GM21717 (cell line): Measurements from ENCODE around the gene HEXIM1.

Experiments used
- ATAC-seq: cut with Tn5 transposase; IDR thresholded peaks from one replicate; pipeline ENCODE4 v1.9.1; 2021; ENCODE audit warnings: mild to moderate bottlenecking, moderate library complexity; ENCODE audit not compliant: unreplicated experiment

The HEXIM1 gene

DNA sequence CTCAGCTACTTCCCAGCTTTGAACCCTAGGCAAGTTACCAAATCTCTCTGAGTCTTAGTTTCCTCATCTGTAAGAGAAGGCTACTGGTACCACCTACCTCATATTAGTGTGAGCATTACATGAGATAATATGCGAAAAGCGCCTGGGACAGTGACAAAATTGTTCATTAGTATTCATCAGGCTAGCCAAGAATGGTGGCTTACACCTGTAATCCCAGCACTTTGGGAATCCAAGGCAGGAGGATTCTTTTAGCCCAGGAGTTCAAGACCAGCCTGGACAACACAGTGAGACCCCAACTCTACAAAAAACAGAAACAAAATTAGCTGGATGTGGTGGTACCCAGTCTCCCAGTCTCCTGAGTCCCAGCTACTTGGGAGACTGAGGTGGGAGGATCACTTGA, 19.3 kb upstream of the HEXIM1 start:
- ATAC-seq = no peak

DNA sequence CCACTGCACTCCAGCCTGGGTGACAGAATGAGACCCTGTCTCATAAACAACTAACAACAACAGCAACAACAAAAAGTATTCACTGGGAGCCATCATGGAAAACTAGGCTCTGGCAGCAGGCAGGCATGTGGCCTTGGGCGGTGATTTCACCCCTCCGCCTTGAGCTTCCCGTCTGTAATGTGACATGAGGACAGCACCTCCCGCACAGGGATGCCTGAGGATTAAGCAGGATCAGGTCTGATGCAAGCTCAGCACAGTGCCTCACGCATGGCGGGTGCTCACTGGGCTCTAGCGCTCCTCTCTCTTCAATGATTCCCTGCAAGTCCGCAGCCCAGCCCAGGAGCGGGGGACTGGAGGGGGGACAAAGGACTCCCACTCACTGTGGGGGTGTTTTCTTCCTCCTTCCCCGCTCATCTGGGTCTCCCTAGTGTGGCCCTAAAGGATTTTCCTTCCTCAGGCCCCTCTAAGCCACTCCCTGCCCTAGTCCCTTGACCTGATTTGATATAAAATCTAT, 18.8 kb upstream of the HEXIM1 start:
- no peak for ATAC-seq

DNA sequence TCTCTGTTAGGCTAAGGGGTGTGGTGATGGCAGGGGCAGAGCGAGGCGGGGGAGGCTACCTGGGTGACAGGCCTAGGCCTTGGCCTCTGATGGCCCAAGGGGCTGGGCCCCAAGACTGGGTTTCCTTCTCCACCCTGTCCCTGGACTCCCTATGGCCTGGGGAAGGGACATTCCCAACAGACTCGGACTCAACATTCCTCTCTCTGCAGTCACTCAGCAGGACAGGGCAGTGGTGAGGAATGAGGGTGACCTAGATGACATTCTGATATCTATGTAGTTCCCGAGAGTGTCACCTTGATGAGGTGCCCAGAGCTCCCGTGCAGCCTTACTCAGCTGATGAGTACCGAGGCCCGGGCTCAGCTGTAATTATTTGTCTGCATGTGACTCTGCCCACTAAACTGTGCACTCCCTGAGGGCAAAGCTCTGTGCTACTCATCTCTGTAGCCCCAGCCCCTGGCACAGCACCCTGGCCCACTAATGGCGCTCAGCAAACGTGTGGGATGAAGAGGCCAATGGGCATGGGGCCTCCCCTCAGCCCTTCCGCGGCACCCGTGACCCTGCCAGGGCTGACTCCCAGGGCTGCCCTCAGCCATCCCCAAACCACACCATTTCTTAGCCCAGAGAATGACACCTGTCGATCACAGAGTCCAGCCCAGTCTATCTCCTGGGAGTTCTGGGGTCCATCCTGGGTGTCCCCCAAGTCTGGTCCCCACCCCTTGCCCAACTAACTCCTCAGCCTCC, 18.2 kb upstream of the HEXIM1 start:
- no peak for ATAC-seq

DNA sequence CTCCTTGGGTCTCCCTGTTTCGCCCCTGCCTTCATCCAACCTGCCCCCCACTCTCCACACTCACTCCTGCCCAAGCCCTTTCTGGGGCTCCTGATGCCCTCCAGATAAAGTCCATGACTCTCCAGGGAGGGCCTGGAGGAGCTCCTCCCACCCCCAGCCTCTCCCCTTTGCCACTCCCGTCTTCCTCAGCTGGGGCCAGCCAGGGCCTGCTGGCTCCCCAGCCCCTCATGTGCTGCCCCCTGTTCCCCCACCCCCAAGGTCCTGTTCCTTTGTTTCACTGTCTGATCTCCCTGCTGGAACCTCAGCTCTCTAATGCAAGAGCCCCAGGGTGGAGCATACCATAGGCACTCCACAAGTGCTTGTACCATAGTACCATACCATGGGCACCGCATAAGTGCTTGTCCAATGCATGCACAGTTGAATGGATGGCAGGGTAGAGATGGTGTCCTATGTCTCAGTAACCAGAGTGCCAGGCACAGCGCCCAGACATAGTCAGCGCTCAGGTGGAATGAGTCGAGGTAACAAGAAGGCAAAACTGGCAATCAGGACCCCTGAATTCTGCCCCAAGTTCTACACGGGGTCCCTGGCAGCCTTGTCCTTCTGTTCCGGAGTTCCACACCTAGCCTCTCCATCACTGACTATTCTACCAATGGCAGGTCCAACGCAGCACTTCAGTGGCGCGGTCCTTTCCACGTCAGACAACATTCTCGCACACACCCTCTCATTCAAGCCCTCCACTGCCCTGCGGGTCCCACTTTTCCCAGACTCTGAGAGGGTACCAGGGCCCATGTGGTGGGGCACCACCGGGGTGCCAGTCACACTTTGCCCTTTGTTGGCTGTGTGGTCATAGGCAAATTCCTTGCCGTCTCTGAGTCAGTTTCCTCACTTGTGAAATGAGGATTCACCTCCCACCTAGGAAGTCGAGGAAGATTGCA, 17.3 kb upstream of the HEXIM1 start:
- no peak for ATAC-seq

DNA sequence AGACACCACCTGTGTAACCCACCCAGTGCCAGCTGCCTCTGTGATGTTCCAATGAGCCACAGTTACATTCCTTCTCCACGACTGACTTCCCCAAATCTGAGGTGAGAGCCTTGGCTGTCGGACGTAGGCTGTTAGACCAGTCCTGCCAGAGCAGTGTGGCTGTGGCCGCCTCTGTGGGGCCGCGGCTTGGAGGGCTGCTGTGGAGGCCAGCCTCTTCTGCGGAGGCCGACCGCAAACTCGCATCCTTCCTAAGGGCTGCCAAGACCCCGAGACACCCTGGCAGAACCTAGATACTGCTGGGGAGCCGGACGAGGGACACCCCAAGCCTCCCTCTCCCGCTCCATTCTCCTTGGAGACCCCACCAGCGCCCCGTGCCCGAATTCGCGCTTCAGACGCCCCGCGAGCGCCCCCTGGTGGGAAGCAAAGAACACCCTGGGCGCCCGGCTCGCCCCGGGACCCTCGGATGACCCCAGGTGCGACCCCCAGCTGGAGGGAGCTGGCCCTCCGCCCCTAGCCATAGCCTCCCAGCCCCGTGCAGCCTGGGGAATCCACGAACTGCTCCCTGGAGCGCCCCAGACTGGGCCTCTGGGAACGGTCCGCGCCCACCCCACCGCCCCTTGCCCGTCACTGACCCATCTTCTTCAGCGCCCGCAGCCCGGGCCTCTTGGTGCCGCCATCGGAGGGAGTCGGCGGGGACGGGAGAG, 16.5 kb upstream of the HEXIM1 start:
- ATAC-seq = no peak

DNA sequence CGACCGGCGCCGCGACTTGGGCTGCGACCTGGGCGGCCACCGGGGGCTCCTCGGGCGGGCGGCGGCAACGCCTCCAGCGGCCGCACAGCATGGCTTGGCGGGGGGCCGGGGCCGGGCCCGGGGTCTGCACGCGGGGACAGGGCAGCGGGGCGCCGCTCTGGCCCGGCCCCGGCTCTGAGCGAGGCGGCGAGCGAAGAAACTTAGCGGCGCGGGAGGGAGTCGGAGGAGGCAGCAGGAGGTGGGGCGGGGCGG, 16.0 kb upstream of the HEXIM1 start, which contains the start of gene PLCD3:
TSS of gene PLCD3 (minus strand) at position 196 of the 252 bp plus-strand sequence. CDS start at position 91, 105 bp downstream.
- ATAC-seq = no peak

DNA sequence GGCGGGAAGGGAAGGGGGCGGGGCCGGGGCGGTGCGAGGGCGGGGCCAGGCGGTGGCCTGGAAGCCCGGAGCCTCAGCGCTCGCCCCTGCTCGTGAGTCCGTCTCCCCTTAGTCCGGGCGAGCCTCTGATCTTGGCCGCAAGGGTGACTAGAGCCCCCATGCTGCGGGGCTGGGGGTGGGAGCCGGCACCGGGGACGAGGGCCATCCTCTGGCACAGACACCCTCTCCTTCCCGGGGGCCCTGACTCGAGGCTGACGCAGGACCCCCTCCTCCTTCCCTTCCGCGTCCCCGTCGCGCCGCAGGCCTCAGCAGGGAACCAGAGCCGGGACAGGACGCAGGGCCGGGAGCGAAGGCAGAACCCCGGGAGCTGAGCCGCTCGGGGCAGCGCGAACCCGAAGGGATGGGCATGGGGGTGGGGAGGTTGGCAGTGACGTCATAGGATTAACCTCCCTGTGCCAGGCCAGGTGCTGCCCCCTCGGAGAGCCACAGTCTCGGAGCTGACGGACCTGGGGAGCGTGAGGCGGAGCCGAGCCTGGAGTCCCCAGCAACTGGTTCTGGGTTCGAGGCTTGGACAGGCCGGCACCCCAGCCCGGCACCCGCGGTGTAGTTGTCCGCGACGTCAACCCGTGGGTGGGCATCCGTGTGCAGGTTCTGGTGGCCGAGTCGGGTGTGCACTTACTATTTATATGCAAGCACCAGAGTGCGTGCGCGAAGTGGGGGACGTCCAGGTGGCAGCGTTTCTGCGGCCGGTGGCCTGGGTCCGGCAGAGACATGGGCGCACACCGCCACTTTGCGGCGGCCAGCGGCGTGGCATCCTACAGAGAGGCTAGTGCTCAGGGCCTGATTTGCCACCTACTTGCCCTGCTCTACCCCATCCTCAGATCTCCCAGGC, 15.5 kb upstream of the HEXIM1 start:
- ATAC-seq = no peak

DNA sequence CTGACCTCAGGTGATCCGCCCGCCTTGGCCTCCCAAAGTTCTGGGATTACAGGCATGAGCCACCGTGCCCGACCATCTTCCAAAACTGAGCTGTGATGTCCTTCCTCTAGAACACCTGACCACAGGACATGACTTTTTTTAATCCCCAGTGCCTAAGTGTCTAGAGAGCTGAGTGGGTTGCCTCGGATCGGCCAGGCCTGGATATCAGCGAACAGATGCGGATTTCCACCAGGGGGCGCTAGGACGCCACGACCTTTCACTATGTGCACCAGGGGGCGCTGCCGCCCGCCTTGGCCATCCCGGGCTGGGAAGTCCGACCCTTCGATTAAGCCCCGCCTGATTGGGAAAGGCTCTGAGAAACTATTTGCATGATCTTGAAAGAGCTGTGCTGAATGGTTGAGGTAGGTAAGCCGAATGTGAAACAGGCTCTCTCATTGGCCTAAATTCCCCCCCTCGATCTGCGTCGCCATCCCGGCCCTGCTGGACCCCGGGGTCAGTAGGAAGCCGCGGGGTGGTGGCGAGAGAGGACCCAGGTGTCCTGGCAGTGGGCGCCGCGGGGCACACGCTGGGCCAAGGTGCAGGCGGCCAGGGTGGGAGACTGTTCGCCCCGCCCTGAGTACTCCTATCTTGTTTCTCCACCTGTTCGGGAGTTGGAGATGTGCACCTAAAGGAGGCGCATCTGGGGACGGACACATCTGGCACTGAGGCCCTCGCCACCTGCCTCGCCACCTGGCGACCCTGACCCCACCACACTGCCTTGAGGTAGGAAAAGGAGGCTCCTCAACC, 12.9 kb upstream of the HEXIM1 start, which contains the start of gene ACBD4:
TSS of gene ACBD4 (plus strand) at position 496 of the 786 bp plus-strand sequence. CDS start 458 bp downstream, outside the sequence.
- ATAC-seq = peak; percentile 76

DNA sequence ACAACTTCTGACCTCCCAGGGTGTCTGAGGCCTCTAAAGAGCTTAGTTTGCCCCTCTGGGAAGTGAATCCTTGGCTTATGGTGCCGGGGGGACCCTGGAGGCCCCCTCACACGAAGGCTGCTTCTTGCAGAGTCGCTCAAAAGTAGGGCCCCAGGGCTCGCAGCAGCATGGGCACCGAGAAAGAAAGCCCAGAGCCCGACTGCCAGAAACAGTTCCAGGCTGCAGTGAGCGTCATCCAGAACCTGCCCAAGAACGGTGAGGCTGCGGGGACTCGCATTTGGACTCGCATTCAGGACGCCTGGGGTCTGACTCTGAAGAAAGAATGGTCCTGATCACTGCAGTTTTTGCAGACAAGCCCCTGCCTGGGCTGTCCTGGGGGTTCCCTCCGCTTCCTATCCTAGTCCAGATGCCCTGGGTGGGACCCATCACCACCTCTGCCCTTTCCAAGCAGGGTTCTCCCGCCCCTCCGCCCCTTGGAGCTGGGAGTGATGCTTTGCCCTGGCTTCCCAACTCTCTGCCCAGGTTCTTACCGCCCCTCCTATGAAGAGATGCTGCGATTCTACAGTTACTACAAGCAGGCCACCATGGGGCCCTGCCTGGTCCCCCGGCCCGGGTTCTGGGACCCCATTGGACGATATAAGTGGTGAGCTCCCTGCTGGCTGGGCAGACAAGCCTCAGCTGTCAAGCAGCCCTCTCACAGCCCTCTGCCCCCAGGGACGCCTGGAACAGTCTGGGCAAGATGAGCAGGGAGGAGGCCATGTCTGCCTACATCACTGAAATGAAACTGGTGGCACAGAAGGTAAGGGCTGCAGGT, 12.1 kb upstream of the HEXIM1 start:
- no peak for ATAC-seq

DNA sequence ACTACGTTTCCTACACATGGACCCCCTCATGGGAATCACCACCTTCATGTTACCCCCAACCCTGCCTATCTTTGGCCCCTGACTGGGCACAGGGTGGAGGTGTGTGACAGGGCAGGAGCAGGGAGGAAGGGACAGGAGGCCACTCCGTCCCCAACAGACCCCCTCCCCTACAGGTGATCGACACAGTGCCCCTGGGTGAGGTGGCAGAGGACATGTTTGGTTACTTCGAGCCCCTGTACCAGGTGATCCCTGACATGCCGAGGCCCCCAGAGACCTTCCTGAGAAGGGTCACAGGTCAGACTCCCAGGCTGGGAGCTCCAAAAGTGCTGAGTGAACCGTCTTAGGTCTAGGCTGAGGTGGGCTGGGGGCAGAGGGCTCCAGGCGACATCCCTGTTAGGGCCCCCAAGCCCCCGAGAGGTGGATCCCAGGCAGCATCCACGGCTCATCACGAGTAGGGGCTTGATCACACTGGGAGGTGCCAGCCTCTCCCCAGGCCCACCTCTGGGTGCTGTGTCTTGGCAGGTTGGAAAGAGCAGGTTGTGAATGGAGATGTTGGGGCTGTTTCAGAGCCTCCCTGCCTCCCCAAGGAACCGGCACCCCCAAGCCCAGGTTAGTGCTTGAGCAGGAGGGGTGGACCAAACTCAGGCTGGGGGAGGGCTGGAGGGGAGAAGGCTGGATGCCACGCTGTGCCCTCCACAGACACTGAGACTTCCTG, 11.3 kb upstream of the HEXIM1 start:
- ATAC-seq = no peak

DNA sequence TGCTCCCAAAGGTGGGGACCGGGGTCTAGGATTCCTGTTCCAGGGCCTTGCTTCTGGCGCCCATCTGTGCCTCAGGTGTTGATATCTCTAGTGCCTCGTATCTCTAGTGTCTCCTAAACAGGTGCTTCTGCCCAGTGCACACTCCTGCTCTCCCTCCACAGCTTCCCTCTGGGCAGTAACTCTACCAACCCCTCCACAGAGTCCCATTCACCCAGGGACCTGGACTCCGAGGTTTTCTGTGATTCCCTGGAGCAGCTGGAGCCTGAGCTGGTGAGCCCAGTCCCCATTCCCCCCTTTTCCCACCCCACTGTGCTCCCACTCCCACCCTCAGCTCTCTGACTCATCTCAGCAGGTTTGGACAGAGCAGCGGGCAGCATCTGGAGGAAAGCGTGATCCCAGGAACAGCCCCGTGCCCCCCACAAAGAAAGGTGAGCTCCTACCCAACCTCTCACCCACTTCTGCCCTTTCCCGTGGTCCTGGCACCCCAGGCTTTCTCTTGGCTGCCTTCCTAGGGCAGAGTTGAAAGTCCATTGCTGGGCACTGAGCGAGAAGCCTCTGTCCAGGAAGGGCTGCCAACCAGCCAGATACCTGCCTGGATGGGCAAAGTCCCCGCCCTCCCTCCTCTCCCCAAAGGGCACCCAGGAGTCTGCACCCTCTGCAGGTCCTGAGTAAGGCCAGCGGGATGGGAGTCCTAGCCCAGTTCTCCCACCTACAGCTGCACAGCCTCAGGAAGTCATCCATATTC, 10.5 kb upstream of the HEXIM1 start:
- ATAC-seq = no peak

DNA sequence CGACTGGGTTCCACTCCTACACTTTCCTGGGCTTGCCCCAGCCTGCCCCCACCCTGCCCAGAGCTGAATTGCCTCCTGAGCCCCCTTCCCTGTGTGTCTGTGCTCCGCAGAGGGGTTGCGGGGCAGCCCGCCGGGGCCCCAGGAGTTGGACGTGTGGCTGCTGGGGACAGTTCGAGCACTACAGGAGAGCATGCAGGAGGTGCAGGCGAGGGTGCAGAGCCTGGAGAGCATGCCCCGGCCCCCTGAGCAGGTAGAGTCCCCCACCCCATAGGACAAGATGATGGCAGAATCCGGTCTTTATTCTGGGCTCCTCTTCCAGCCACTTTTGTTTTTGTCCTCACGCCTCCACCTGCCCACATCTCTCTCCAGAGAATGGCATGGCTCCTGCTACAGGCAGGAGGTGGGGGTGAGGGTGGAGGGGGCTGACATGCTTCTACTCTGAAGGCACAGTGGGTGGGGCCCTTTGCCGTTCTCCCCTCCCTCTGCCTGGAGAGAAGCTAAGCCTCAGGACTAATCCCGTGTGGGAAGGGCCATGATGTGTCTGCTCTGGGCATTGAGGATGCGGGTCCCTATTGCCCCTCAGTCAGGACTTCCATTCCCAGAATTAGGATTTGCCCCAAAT, 9.3 kb upstream of the HEXIM1 start:
- ATAC-seq = no peak

DNA sequence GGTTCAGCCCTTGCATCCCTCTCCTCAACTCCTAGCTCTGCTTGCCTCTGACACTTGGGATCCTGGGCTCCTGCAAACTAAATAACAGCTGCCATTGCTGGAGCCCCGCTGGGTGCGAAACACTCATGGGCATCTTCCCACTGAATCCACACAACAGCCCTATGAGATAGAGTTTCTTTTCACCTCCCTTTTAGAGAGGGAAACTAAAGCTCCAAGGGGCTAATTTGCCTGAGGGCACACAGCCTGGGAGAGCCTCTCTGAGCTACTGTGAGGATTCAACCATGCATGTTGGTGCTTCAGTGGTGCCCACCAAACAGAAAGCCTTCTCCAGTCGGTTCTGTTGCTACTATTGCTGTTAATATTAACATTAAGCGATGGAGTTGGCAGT, 8.7 kb upstream of the HEXIM1 start:
- ATAC-seq = no peak

DNA sequence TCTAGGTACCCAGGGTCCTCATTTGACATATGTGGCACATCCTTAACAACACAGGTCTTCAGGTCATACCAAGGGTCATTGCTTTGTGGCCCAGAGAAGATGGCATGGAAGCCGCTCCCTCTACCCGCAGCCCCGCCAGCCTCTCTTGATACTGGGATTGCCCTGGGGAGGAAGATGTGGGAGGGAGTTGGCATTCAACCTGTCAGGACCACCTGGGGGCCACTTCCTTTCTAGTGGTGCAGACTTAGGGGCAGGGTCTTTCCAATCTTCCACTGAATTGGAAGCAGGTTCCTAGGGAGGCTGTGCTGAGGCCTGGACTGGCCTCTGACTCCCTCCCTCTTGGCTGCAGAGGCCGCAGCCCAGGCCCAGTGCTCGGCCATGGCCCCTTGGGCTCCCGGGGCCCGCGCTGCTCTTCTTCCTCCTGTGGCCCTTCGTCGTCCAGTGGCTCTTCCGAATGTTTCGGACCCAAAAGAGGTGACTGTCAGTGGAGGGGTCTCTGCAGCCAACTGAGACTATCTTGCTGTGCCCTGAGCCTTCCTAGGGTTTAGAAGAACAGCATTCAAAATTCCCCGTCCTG, 5.1 kb upstream of the HEXIM1 start:
- ATAC-seq = no peak

DNA sequence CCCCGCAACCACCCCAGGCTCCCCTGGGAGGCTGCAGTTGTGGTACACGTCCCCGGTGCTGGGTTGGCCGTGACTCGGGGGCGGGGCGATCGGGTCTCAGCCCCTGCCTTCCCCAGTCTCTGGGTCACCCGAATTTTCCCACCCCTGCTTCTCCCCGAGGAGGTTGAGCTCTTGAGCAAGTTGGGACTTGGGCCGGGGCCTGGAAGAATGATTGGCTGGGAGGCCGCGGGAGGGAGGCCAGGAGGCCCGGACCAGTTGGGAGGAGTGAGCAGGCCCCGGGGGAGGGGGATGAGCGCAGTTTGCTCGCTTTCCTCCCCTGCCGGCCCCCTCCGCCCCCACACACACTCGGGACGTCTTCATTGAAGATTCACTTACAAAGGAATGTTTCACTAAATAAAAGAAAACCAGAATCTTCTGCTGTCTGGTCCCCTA, 4.5 kb upstream of the HEXIM1 start:
- no peak for ATAC-seq

DNA sequence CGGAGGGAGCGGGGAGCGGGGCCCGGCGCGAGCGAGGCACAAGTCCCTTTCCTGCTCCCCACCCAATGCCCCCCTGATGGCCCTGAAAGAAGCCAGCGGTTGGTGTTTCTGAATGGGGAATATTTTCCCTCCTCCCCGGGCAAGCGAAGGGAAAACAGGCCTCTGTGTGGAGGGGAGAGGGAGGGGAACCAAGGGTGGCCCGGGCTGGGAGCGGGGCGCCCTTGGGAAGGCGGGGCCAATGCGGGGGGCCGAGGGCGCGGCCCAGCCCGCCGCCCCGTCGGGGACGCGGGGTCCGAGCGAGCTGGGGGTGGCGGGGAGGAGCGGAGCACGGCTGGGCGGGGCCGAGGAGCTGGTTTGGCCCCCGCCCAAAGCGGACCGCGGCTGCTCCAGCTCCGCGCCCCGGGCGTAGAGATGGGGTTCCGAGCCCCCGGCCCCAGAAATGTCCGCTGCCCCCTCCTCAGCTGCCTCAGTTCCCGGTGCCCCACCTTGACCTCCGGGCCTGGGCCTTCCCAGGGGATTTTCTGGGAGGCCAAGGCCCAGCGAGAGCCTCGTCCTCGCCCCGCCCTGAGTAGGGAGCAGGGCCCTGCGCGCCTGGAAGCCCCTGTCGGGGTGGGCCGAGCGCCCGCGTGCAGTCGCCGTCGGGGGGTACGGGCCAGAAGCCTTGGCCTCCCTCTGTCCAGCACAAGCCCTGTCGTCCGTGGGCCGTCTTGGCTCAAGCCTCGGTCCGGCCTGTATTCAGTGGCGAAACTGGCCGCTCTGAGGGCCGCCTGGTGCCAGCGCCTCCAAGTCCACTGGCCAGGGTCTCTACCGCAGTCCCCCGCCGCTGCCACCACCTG, 3.9 kb upstream of the HEXIM1 start:
- ATAC-seq = no peak
